ENCODE measurements around the gene PUM2. TPM values are rescaled to one million over a fixed set of nuclear protein-coding genes. Genes with fewer than 3 reads are reported as not detected.

PUM2 gene
- total RNA-seq, 4 donors from 2014 or later: 29.3 to 81.4 (median 48.2) TPM

DNA sequence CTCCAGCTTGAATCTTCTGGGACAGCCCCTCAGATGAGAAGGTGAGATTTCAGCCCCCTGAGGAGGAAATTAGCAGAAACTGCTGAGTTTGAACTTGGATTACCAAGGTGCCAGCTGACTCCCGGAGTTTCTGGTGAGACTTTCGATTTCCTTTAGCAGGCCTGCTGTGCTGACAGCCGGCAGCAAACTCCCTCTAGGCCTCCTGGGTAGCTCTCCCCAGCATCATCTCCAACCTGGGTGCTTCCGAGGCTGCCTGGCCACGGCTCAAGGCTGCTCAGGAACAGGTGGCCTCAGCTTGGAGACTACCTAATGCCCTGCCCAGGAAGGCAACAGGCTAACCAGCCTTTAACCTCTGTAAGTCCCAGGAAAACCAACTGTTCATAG is 142.2 kb downstream of the PUM2 start:
- Histone ChIP-seq H3K27me3 (no peaks in the 10 kb centered on the region), H3K27ac (peak overlapping the region; percentile 91 to 97 (median 94)), H3K9me3 (no peaks in the 10 kb centered on the region), H3K36me3 (peaks cover 0 to 29% (median 18%) of the 10 kb centered on the region in 3 donors), H3K4me3 (peak overlapping the region in 1 of 4 donors; percentile 11), H3K4me1 (peaks cover 42 to 100% (median 73%) of the 10 kb centered on the region in 3 donors)
- no peak for TF ChIP-seq CTCF (IDR thresholded peaks at IDR 0.05)
- TF ChIP-seq POLR2A (IDR thresholded peaks at IDR 0.05): no peak
- intact Hi-C loops (cut with DNase I): no loop called here
- WGBS, 2 donors: 53 to 80% methylated on average over 1 to 3 of the region's 5 CpGs
- no peak for DNase-seq

- H3K9me3 ChIP-seq: no peaks in the 10 kb centered on the region
- H3K4me3 ChIP-seq: no peak overlapping the region
- peaks cover 31 to 93% (median 66%) of the 10 kb centered on the region in 3 donors for H3K4me1 ChIP-seq
- DNase-seq: no peak
- H3K27ac ChIP-seq: peak overlapping the region; percentile 91 to 97 (median 94)
- no peaks in the 10 kb centered on the region for H3K27me3 ChIP-seq
- intact Hi-C loops (cut with DNase I): no loop called here
- peaks cover 0 to 44% (median 24%) of the 10 kb centered on the region in 3 donors for H3K36me3 ChIP-seq
- no peak for TF ChIP-seq CTCF (IDR thresholded peaks at IDR 0.05)
- no peak for TF ChIP-seq POLR2A (IDR thresholded peaks at IDR 0.05)
- 5 to 51% methylated on average over 4 to 5 of the region's 5 CpGs for WGBS, 2 donors
Measured at GRCh38 chr2:20207051-20207450, 143.6 kb downstream of the PUM2 start.

- intact Hi-C loops (cut with DNase I): no loop called here
- Histone ChIP-seq H3K4me3 (no peak overlapping the region), H3K27me3 (no peaks in the 10 kb centered on the region), H3K4me1 (peaks cover 21 to 92% (median 56%) of the 10 kb centered on the region in 3 donors), H3K36me3 (peaks cover 0 to 54% (median 24%) of the 10 kb centered on the region in 3 donors), H3K27ac (peak overlapping the region; percentile 91 to 97 (median 94)), H3K9me3 (no peaks in the 10 kb centered on the region)
- DNase-seq: no peak
- TF ChIP-seq POLR2A (IDR thresholded peaks at IDR 0.05): no peak
- peak in 1 of 6 experiments; percentile 8 for TF ChIP-seq CTCF (IDR thresholded peaks at IDR 0.05)
- WGBS, 2 donors: 47% methylated on average over 2 to 4 of the region's 10 CpGs
Measured at GRCh38 chr2:20205915-20206524, 144.6 kb downstream of the PUM2 start.

- intact Hi-C loops (cut with DNase I): no loop called here
- TF ChIP-seq CTCF (IDR thresholded peaks at IDR 0.05) (no peak), POLR2A (IDR thresholded peaks at IDR 0.05) (peak in 1 of 4 donors; percentile 4)
- Histone ChIP-seq H3K9me3 (no peaks in the 10 kb centered on the region), H3K27me3 (no peaks in the 10 kb centered on the region), H3K4me1 (peaks cover 21 to 92% (median 46%) of the 10 kb centered on the region in 3 donors), H3K27ac (peak overlapping the region; percentile 91 to 97 (median 94)), H3K4me3 (no peak overlapping the region), H3K36me3 (peaks cover 0 to 63% (median 24%) of the 10 kb centered on the region in 3 donors)
- WGBS, 2 donors: 67 to 92% methylated on average over 4 to 6 of the region's 7 CpGs
- DNase-seq: no peak
Measured at GRCh38 chr2:20205069-20205468, 145.6 kb downstream of the PUM2 start.

DNA sequence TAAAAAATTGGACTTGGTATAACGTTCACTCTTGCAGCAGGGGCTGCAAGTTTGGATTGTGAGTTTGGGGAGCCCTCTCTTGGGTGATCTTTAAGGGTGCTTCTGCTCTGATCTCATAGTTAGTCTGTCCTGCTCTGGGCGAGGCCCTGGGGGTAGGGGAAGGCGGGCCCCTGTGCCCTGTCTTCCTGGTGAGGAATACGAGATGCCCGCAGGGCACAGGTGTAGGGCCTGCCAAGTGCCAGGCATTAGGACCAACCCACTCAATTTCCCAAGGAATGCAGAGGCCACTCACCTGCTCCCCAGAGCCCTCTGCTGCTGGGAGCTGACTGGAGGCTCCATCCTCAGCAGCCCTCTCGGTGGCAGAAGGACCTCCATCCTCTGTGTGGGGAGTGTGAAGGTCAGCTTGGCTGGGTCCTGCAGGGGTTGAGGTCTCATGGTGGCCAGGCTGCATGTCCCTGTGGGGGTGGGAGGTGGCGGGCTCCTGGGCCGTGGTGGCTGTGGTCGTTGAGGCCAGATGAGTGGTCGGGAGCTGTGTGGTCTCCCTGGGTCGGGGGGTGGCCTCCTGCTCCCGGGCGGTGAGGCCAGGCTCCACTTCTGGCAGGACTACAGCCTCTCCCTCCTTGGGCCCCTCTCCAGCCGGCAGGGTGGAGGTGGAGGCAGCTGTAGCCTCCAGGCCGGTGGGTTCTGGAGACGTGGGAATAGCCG is 147.0 kb downstream of the PUM2 start:
- Histone ChIP-seq H3K36me3 (peaks cover 0 to 65% (median 24%) of the 10 kb centered on the region in 3 donors), H3K4me3 (no peak overlapping the region), H3K4me1 (peaks cover 20 to 92% (median 37%) of the 10 kb centered on the region in 3 donors), H3K27ac (peak overlapping the region in 2 of 4 donors; percentile 92 to 95), H3K27me3 (no peaks in the 10 kb centered on the region), H3K9me3 (no peaks in the 10 kb centered on the region)
- DNase-seq: no peak
- TF ChIP-seq POLR2A (IDR thresholded peaks at IDR 0.05) (no peak), CTCF (IDR thresholded peaks at IDR 0.05) (no peak)
- intact Hi-C loops (cut with DNase I): no loop called here
- 25 to 65% methylated on average over 1 to 7 of the region's 17 CpGs for WGBS, 2 donors

All from esophagus squamous epithelium (tissue), 5 donors.